Subcutaneous preadipocyte (primary cell): ENCODE data around the gene CDCA4. TPM values are rescaled to one million over a fixed set of nuclear protein-coding genes. Genes with fewer than 3 reads are reported as not detected.

Source experiments
- total RNA-seq: library from RNA; depleted of rRNA; stranded (reverse); fragments of >200 nt; gene quantifications from 2 replicates; pipeline ENCODE4 v1.2.3, GENCODE V29; 2012

CDCA4 gene
- total RNA-seq = 20.9 and 35.8 TPM in 2 replicates

DNA sequence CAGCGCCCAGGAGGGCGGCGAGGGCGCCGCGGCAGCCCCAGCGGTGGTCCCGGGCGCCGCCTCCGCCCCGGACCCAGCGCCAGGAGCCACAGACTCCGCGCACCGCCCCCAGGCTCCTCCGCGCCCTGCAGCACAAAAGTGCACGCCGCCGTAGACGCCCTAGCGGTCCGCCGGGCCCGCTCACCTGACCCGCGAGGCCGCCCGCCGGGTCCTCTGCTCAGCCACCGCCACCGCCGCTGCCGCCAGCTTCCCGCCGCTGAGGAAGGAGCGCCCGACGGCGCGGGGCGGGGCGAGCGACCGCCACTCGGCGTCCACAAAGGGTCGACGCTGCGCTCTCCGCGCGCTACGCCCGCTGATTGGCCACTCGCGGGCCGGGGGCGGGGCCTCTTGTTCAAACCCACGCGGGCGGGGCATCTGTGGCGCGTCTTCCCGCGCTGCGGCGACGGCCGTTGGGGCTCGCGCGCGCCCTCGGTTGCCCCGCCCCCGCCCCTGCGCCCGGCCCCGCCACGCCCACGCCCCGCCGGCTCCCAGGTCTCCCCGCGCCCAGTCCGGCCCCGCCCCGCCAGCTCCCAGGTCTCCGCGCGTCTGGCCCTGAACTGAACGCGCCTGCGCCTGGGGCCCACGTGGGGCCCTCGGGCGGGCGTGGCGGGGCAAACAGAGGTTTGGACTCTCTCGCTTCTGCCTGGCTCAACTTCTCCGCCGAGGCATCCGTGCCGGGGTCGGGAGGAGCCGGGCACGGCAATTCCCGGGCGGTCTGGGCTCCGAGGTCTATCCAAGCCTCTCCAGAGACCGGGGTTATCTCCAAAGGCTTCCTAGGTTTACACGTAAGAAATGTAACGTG, at the start of gene CDCA4:
CDCA4 (minus strand) TSS at position 269 of the 841 bp plus-strand sequence. CDS start 9,154 bp downstream, outside the sequence.

DNA sequence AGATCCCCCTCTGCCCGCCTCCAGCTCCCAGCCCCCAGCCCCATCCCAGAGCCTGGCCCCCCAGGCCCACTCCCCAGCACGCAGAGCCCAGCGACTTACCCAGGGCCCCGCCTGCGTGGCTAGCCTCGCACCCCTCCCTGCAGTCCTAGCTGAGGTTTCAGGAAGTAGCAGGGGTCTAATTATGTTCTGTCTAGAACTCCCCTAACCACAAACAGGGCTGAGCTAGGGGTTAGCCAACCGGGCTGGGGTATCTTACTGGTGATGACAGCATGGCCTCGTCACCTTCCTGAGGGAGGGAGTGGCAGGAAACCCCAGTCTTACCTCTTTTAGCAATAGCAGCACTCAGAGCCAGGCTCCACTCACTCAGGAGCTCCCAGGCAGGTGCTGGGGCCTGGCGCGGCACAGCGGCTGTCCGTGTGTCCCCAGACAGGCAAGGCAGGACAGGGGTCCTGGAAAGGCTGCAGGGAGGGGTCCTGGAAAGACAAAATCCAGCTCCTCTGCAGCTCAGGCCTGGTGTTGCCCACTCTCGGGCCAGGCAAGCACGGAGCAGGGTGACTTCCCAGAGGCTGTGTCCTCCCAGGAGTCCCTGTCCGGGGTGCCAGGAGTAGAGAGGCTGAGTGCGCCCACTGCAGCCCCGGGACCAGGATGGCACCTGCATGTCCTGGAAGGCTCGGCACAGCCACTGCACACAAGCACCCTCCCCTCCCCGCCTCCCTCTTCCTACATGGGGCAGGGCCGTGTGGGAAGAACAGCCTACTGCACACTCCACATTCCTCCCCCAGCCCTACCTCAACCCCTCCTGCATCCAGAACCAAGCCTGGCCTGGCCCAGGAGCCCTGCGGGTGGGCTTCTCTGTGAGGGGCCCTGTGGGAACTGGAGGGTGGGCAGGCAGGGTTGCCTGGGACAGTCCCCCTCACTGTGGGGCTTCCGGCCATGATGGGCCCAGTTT, 44.7 kb upstream of the CDCA4 start, which contains the start of gene GPR132:
GPR132 (minus strand) TSS at position 151 of the 949 bp plus-strand sequence. CDS start 10,010 bp downstream, outside the sequence.

DNA sequence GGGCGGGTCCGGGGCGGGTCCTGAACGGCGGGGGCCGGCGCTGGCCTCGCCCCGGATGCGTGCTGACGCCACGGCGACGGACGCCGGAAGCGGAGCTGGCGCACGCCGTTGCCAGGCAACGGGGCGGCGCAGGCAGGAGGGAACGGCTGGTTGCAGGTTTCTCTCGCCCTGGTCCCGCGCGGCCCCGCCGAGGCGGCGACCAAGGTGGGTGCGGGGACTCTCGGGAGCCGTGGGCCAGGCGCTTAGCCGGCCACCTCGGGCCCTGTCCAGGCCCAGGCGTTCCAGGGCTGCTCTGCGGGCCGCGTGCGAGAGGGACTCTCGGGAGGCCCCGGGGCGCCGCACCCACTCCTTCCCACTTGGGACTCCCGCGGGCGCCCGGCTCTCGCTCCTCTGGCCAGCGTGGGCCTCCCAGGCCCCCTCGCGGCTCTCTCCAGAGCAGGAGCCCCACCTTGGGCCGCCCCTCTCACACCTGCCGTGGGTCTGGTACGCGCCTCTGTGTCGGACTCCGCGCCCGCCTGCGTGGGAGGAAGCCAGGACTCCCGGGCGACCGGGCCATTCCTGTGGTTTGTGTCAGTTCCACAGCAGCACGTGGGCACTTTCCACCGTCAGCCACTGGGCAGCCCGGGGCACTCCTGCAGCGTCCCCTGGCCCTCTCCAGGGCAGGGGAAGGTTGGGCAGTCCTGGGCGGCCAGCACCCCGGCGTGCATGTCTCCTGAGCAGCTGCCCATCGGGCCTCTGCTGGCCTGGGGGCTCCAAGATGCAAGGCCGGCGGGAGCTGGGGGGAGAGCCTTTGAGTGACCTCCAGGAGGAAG, 35.0 kb downstream of the CDCA4 start, which contains the start of gene CLBA1:
CLBA1 (plus strand) TSS at position 114 of the 812 bp plus-strand sequence; CDS start at position 758, 644 bp downstream.

DNA sequence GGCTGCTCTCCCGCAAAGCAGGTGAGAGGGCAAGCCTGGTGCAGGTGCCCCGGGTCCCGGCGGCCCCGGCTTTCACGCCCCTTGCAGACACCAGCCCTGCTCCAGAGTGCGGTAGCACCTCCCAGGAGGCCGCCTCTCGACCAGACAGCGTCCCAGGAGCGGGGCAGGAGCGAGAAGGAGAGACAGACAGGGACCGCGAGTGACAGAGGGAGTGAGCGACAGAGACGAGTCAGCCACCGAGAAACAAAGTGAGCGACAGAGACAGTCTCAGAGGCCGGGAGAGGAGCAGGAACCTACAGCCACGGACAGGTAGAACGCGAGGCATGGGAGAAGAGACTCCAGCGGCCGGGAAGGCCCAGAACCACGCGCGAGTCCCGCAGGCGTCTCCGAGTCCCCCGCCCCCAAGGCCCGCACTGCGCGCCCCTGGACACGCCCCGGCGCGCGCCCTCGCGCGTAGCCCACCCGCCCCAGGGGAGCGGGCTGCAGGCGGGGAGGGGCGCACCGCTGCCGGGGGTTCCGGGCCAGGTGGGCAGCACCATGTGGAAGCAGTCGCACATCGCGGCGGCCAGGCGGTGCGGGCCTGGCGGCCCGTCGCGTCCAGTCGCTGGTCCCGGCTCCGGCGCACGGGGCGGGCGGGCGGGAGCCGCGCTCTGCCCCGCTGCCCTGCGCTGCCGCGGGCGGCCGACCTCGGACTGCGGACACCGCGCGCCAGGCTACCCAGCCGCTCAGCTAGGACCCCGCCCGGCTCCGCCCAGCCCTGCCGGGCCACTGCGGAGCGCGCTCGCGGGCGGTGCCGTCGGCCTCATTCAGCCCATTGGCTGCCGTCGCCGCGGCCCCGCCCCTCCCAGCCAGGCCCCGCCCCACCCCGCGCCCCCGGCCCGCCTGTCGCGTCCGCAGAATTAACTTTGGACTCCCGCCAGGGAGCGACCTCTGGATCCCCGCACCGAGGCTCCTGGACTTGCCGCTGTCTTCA, 42.9 kb downstream of the CDCA4 start, which contains the start of gene AHNAK2:
AHNAK2 (minus strand) TSS at position 694 of the 973 bp plus-strand sequence; CDS start at position 557, 137 bp downstream.

Other genes starting within 250 kb of the CDCA4 start
- gene AKT1, start 225.3 kb downstream of the CDCA4 start, total RNA-seq = 158 and 182 TPM in 2 replicates
- 1.8 and 2.5 TPM in 2 replicates for gene ZBTB42, start 220.0 kb downstream of the CDCA4 start, total RNA-seq
- gene CEP170B, start 155.8 kb downstream of the CDCA4 start, total RNA-seq = 14.3 and 19.7 TPM in 2 replicates
- gene PLD4, start 96.2 kb downstream of the CDCA4 start, total RNA-seq = under 0.01 TPM in 2 replicates
- 136 and 164 TPM in 2 replicates for gene AHNAK2, start 42.7 kb downstream of the CDCA4 start, total RNA-seq
- 8.5 and 8.8 TPM in 2 replicates for gene CLBA1, start 35.3 kb downstream of the CDCA4 start, total RNA-seq
- gene GPR132, start 44.3 kb upstream of the CDCA4 start, total RNA-seq = under 0.01 TPM in 1 of 2 replicates, not detected in the other
- 0.37 and 0.59 TPM in 2 replicates for gene JAG2, start 147.7 kb upstream of the CDCA4 start, total RNA-seq
- gene NUDT14, start 160.2 kb upstream of the CDCA4 start, total RNA-seq = 6.1 and 9.6 TPM in 2 replicates
- 36.8 and 39.3 TPM in 2 replicates for gene BTBD6, start 227.4 kb upstream of the CDCA4 start, total RNA-seq